HG03064 (cell line): ENCODE data around the gene ART1.

ENCODE experiments used
- ATAC-seq: cut with Tn5 transposase; IDR thresholded peaks from one replicate; pipeline ENCODE4 v1.9.1; 2021; ENCODE audit warnings: low read depth; ENCODE audit not compliant: unreplicated experiment

Gene ART1

DNA sequence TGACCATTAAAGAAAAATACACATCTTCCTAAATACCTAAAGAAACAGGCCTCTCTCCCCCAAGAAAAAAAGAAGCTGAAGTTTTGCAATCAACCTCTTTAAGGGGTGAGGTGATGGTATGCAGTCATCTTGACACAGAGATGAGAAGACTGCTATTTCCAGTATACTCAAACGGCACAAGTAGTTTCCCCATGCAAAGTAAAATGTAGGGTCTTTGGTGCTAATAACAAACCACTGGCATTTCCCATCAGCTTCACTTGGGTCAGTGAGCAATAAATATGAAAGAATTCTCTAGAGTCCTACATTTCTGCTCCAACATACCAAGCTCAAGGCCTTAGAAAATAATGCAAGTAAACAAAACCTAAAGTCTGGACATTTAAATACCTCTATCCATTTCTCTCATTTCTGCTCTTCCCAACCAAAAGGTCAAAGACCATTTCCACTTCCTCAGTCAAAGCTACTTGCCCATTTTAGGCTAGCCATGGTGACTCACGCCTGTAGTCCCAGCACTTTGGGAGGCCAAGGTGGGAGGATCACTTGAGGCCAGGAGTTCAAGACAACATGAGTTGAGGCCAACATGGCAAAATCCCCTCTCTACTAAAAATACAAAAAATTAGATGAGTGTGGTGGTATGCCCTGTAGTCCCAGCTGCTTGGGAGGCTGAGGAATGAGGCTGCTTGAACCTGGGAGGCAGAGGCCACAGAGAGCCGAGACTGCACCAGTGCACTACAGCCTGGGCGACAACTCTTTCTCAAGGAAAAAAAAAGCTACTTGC, 65.7 kb downstream of the ART1 start:
- no peak for ATAC-seq

DNA sequence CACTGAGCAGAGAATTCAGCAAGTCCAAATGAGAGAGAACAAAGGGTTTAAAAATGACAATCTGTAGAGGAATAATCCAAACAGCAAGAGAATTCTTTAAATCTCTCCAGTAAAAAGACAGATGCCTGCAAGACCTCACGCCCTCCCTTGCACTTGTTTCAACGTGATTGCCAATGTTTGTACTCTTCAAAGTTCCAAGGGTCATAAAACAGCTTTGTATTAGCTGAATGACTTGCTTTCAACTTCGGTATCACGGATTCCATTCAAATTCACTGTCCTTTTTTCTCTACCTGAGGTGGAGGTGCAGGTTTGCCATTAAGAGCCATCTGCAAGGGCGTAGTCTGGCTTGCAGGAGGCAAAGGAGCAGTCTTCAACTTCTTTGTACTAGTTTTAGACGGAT, 67.3 kb downstream of the ART1 start:
- ATAC-seq, result no peak
